SU-DHL-6 (cell line): ENCODE data around the gene PCK2.
A peak's percentile ranks its signal among the peaks of the same experiment; 100 is the strongest.
"Not testable (repeated sequence)": the region's sequence is repeated elsewhere in the genome, so short reads cannot be mapped to it uniquely, and the experiment has no call there.

Source experiments
- H2AFZ ChIP-seq: fragments of 200-600 bp; sonication (generic); 2 replicates; pipeline ENCODE4 v1.6.1; 2014; ENCODE audit warnings: low read depth, mild to moderate bottlenecking, moderate library complexity, mixed read lengths, antibody characterized with exemption, low read length; ENCODE audit not compliant: severe bottlenecking
- H3F3A ChIP-seq: fragments of 200-600 bp; shearing (Covaris generic); 2 replicates; pipeline ENCODE4 v1.6.0; 2016; ENCODE audit warnings: antibody characterized with exemption, mild to moderate bottlenecking; ENCODE audit not compliant: insufficient read depth
- H3K27ac ChIP-seq: fragments of 200-600 bp; sonication (generic); 2 replicates; pipeline ENCODE4 v1.5.1; 2016; ENCODE audit warnings: low read depth, mild to moderate bottlenecking, low read length, moderate library complexity, mixed read lengths
- H3K27me3 ChIP-seq: fragments of 200-600 bp; sonication (generic), shearing (Covaris generic); 2 replicates; pipeline ENCODE4 v1.6.0; 2014; ENCODE audit warnings: mild to moderate bottlenecking, low read length
- H3K36me3 ChIP-seq: fragments of 200-600 bp; sonication (generic); 2 replicates; pipeline ENCODE4 v1.6.1; 2014; ENCODE audit warnings: mild to moderate bottlenecking, low read length, mixed read lengths
- H3K4me2 ChIP-seq: fragments of 300-600, 200-600 bp; shearing (Covaris generic), sonication (generic); 2 replicates; pipeline ENCODE4 v1.6.0; 2014; ENCODE audit warnings: low read length, low read depth, mild to moderate bottlenecking; ENCODE audit not compliant: poor library complexity, severe bottlenecking
- H3K4me3 ChIP-seq: fragments of 200-600 bp; sonication (generic); 2 replicates; pipeline ENCODE4 v1.5.1; 2014; ENCODE audit warnings: antibody characterized with exemption, low read length, mild to moderate bottlenecking, mixed read lengths; ENCODE audit not compliant: insufficient read depth, poor library complexity, severe bottlenecking
- H3K79me2 ChIP-seq: fragments of 200-600 bp; sonication (generic); 2 replicates; pipeline ENCODE4 v1.6.1; 2014; ENCODE audit warnings: mild to moderate bottlenecking, low read length, moderate library complexity; ENCODE audit not compliant: insufficient read depth
- H3K9ac ChIP-seq: fragments of 200-600 bp; sonication (generic); 2 replicates; pipeline ENCODE4 v1.7.0; 2014; ENCODE audit warnings: mild to moderate bottlenecking, low read length
- H3K9me2 ChIP-seq: fragments of 200-600 bp; sonication (generic); replicated peaks from 2 replicates; pipeline ENCODE4 v1.6.1; 2014; ENCODE audit warnings: low read length; ENCODE audit not compliant: insufficient read depth
- H3K9me3 ChIP-seq: fragments of 200-600 bp; sonication (generic); 2 replicates; pipeline ENCODE4 v1.6.1; 2014; ENCODE audit warnings: low read length, mixed read lengths; ENCODE audit not compliant: insufficient read depth
- H4K20me1 ChIP-seq: fragments of 200-600 bp; sonication (generic); 2 replicates; pipeline ENCODE4 v1.6.1; 2014; ENCODE audit warnings: low read depth, mild to moderate bottlenecking, antibody characterized with exemption, low read length, moderate library complexity, mixed read lengths
- CTCF ChIP-seq: fragments of 200-600 bp; sonication (generic); IDR thresholded peaks from one replicate; pipeline ENCODE4 v1.5.1; 2017; ENCODE audit warnings: antibody characterized with exemption, mild to moderate bottlenecking, low read length, moderate library complexity; ENCODE audit not compliant: insufficient read depth, poor library complexity, severe bottlenecking
- EZH2phosphoT487 ChIP-seq: fragments of 200-600 bp; sonication (generic), shearing (Covaris generic); conservative IDR thresholded peaks from 2 replicates; pipeline ENCODE4 v1.6.1; 2018; ENCODE audit warnings: mild to moderate bottlenecking, antibody characterized with exemption, low read length, moderate library complexity, mixed read lengths

The PCK2 gene

GRCh38 chr14:24093901-24094840 is at the start of gene PCK2:
Gene PCK2, plus strand, starts transcription at chr14:24094311. Its CDS starts 95 bp downstream, at chr14:24094406.
- Histone ChIP-seq H3F3A (peaks cover 19% of the 10 kb centered on the region), H3K27me3 (no peaks in the 10 kb centered on the region), H3K79me2 (peaks cover 8% of the 10 kb centered on the region; the same call in 1 of the 2 replicates), H3K9me3 (no peaks in the 10 kb centered on the region), H3K9me2 (no peaks in the 10 kb centered on the region), H3K9ac (peak within 1 kb of the TSS; percentile 96), H3K36me3 (no peaks in the 10 kb centered on the region), H4K20me1 (no peaks in the 10 kb centered on the region), H2AFZ (peak within 1 kb of the TSS; percentile 43), H3K4me2 (peak within 1 kb of the TSS; percentile 87), H3K27ac (peak within 1 kb of the TSS; percentile 84), H3K4me3 (peak within 1 kb of the TSS; percentile 92)
- TF ChIP-seq EZH2phosphoT487 (no peak), CTCF (no peak)

GRCh38 chr14:24049002-24049401 is 45.1 kb upstream of the PCK2 start:
- not testable (repeated sequence) for H3K9ac ChIP-seq, H3K4me2 ChIP-seq, H4K20me1 ChIP-seq, H3K9me2 ChIP-seq, H3K27ac ChIP-seq, H3K36me3 ChIP-seq, H3K4me3 ChIP-seq, H2AFZ ChIP-seq, H3K9me3 ChIP-seq, H3K79me2 ChIP-seq, H3F3A ChIP-seq, H3K27me3 ChIP-seq

- H3K9ac ChIP-seq, H3K27ac ChIP-seq, H4K20me1 ChIP-seq, H3K4me3 ChIP-seq, H3F3A ChIP-seq, H3K36me3 ChIP-seq, H3K4me2 ChIP-seq, H3K79me2 ChIP-seq, H3K9me3 ChIP-seq, H3K27me3 ChIP-seq, H2AFZ ChIP-seq, H3K9me2 ChIP-seq: not testable (repeated sequence)
Observed at GRCh38 chr14:24050753-24051152, 43.4 kb upstream of the PCK2 start.

- Histone ChIP-seq H3F3A (no peaks in the 10 kb centered on the region), H3K9ac (peak overlapping the region; percentile 71), H3K27ac (no peak overlapping the region), H2AFZ (peak overlapping the region; percentile 99), H3K9me3 (no peaks in the 10 kb centered on the region), H3K9me2 (no peaks in the 10 kb centered on the region), H3K4me2 (peak overlapping the region; percentile 89), H3K27me3 (no peaks in the 10 kb centered on the region), H3K79me2 (no peaks in the 10 kb centered on the region), H3K4me3 (peak overlapping the region; percentile 79), H3K36me3 (no peaks in the 10 kb centered on the region), H4K20me1 (no peaks in the 10 kb centered on the region)
- no peak for TF ChIP-seq EZH2phosphoT487
- TF ChIP-seq CTCF, result no peak
Observed at GRCh38 chr14:24051176-24051788, 42.8 kb upstream of the PCK2 start.
